HCT116 (cell line): ENCODE measurements around the gene SYF2.

Source experiments
- ATF3 ChIP-seq: IDR thresholded peaks from 2 replicates; pipeline ENCODE4 v1.6.1; 2012
- CTCF ChIP-seq, 3 experiments: fragments of 200-600 bp in 1 of 3; sonication (generic) in 1 of 3; IDR thresholded peaks in 2 of 3; conservative IDR thresholded peaks in 1 of 3; 2 replicates each; pipeline ENCODE4 v1.5.1; 2012 to 2017; ENCODE audit warnings: low read depth in 2 of 3, low read length in 2 of 3, antibody characterized with exemption in 1 of 3, borderline replicate concordance in 1 of 3, control low read depth in 1 of 3, mild to moderate bottlenecking in 1 of 3, mixed read lengths in 1 of 3, mixed run types in 1 of 3, moderate library complexity in 1 of 3; ENCODE audit not compliant: insufficient read depth in 1 of 3
- ELF1 ChIP-seq: IDR thresholded peaks from 2 replicates; pipeline ENCODE4 v1.6.1; 2012; ENCODE audit warnings: low read depth, borderline replicate concordance
- EZH2 ChIP-seq: fragments of 200-600 bp; sonication (generic); IDR thresholded peaks from 2 replicates; pipeline ENCODE4 v1.6.1; 2017; ENCODE audit warnings: antibody characterized with exemption, mixed run types
- EZH2phosphoT487 ChIP-seq: fragments of 200-600 bp; IDR thresholded peaks from 2 replicates; pipeline ENCODE4 v1.6.1; 2018; ENCODE audit warnings: antibody characterized with exemption, borderline replicate concordance
- JUND ChIP-seq: IDR thresholded peaks from 2 replicates; pipeline ENCODE4 v1.6.1; 2012
- POLR2A ChIP-seq: IDR thresholded peaks from 2 replicates; pipeline ENCODE4 v1.7.0; 2011; ENCODE audit warnings: borderline replicate concordance; ENCODE audit not compliant: insufficient read depth, insufficient read length; ENCODE audit errors: extremely low read depth
- POLR2AphosphoS5 ChIP-seq: IDR thresholded peaks from 2 replicates; pipeline ENCODE4 v1.6.1; 2011; ENCODE audit warnings: mild to moderate bottlenecking, low read depth, low read length, moderate library complexity
- RAD21 ChIP-seq: IDR thresholded peaks from 2 replicates; pipeline ENCODE4 v1.6.1; 2012; ENCODE audit warnings: low read depth, mild to moderate bottlenecking
- REST ChIP-seq: IDR thresholded peaks from 2 replicates; pipeline ENCODE4 v1.6.1; 2012; ENCODE audit warnings: low read depth
- YY1 ChIP-seq: IDR thresholded peaks from 2 replicates; pipeline ENCODE4 v1.6.1; 2011; ENCODE audit warnings: low read length, low read depth, moderate library complexity, mild to moderate bottlenecking; ENCODE audit not compliant: insufficient replicate concordance; ENCODE audit errors: extremely low read depth
- TF ChIP-seq, protein P1 (sequence below): IDR thresholded peaks from 2 replicates; pipeline ENCODE4 v1.6.1; 2012

GRCh38 chr1:25194054-25194453 lies 38.2 kb downstream of the SYF2 start:
- TF ChIP-seq CTCF (IDR thresholded peaks at IDR 0.05 in 2 of 3, conservative IDR thresholded peaks at IDR 0.05 in 1 of 3; ENCODE audit: borderline replicate concordance in 1 of 3, insufficient read depth in 1 of 3, low read depth in 2 of 3, low read length in 2 of 3) (no peak), REST (no peak), RAD21 (no peak), POLR2AphosphoS5 (no peak), EZH2phosphoT487 (no peak), POLR2A (no peak), EZH2 (no peak), ELF1 (no peak), ATF3 (no peak), JUND (no peak), YY1 (no peak)
- TF ChIP-seq, protein P1, sequence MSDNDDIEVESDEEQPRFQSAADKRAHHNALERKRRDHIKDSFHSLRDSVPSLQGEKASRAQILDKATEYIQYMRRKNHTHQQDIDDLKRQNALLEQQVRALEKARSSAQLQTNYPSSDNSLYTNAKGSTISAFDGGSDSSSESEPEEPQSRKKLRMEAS = no peak
